B cell (primary cell): Measurements from ENCODE around the gene DDOST.

ENCODE experiments used
- EZH2 ChIP-seq: IDR thresholded peaks from 2 replicates; pipeline ENCODE4 v1.6.1; 2012; ENCODE audit warnings: borderline replicate concordance, low read depth, mild to moderate bottlenecking, moderate library complexity, low read length; ENCODE audit not compliant: insufficient read depth, poor library complexity, severe bottlenecking
- TF ChIP-seq, protein P1 (sequence below): fragments of 200-600 bp; IDR thresholded peaks from one replicate; pipeline ENCODE4 v1.8.0; 2022; ENCODE audit warnings: antibody characterized with exemption, mild to moderate bottlenecking

DNA sequence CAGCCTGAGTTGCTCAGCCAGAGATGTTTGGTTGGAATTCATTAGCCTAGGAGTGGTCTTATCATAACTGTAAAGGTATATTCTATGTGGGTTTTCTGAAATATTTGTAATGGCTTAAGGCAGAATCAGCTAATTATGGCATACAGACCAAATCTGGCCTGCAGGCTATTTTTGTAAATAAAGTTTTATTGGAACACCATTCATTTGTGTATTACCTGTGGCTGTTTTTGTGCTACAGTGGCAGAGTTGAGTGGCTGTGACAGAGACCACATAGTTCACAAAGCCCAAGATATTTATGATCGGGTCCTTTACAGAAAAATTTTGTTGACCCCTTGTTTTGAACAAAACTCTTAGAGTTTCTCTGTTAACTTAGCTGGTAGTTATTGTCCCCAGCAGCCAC, 7.4 kb upstream of the DDOST start:
- TF ChIP-seq, protein P1, sequence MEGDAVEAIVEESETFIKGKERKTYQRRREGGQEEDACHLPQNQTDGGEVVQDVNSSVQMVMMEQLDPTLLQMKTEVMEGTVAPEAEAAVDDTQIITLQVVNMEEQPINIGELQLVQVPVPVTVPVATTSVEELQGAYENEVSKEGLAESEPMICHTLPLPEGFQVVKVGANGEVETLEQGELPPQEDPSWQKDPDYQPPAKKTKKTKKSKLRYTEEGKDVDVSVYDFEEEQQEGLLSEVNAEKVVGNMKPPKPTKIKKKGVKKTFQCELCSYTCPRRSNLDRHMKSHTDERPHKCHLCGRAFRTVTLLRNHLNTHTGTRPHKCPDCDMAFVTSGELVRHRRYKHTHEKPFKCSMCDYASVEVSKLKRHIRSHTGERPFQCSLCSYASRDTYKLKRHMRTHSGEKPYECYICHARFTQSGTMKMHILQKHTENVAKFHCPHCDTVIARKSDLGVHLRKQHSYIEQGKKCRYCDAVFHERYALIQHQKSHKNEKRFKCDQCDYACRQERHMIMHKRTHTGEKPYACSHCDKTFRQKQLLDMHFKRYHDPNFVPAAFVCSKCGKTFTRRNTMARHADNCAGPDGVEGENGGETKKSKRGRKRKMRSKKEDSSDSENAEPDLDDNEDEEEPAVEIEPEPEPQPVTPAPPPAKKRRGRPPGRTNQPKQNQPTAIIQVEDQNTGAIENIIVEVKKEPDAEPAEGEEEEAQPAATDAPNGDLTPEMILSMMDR = no peak
- TF ChIP-seq EZH2 = no peak
